ENCODE results near the gene CFC1. TPM values are rescaled to one million over a fixed set of nuclear protein-coding genes. Genes with fewer than 3 reads are reported as not detected.
"Not testable (repeated sequence)": the region's sequence is repeated elsewhere in the genome, so short reads cannot be mapped to it uniquely, and the experiment has no call there.

Gene CFC1
- total RNA-seq, 1 experiment from 2014 or later, result not detected

DNA sequence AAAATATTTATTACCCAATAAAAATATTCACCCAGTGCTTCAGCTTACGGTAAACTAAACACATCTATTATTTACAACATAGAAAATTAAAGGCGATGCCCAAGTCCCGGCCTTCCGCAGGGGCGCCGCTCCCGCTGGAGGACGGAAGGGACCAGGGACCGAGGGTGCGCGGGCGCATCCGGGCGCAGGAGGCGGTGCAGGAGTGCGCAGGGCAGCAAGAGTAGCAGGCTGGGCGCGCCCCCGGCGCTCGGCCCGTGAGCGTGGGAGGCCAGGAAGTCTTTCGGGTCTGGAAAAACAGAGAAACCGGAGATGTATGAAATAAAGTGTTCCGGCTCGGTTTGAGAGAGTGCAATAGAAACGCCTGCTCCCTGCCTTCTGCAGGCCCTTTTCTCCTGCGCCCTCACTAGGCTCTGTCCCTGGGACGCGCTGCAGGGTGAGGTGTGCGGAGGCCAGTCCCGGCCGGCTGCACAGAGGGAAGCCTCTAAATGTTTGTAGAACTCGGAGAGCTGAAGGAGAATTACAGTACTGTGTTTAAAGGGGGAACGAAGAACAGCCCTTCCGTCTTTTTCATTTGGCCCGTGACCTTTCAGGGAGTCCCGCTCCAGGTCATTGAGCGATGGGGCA is 6.5 kb downstream of the CFC1 start:
- DNase-seq (ENCODE audit: low spot score), result not testable (repeated sequence)

DNA sequence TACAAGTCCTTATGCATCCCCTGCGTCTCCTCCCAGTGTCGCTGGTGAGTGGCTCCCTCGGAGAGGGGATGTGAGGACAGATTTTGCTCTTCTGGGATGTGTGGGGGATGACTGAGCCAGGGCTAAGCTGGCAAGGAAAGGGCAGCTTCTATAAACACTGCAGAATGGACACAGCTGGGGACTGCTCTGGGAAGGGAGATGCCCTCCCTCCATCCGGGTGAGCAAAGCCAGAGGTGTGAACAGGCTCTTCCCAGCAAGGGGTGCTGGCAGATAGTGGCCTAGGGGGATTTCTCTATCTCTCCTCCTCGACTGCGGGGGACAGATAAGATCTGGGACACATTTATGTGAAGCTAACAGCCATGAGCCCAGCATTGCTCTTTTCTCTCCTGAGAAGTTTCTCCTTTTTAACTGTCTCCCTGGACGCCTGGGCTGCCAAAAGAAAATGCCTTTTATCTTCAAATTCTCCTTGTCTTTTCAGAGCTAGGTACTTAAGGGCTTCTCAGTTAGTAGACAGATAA is 8.5 kb downstream of the CFC1 start:
- BruUV-seq (replicated peaks); POLR2A ChIA-PET (ENCODE audit: low non-redundant PET); H3K4me1 ChIP-seq (ENCODE audit: insufficient read depth, low read length, poor library complexity, severe bottlenecking); H3K4me3 ChIP-seq (ENCODE audit: low read depth, low read length, poor library complexity, severe bottlenecking); H3K36me3 ChIP-seq (ENCODE audit: insufficient read depth, low read length, poor library complexity, severe bottlenecking); DNase-seq (ENCODE audit: low spot score); H3K9me3 ChIP-seq (ENCODE audit: low read depth, low read length, poor library complexity, severe bottlenecking); H3K27me3 ChIP-seq (replicated peaks; ENCODE audit: insufficient read depth, low read depth, low read length, poor library complexity); CTCF ChIA-PET; H3K27ac ChIP-seq (ENCODE audit: low read depth, low read length, poor library complexity, severe bottlenecking); intact Hi-C loops (cut with micrococcal nuclease; ENCODE audit: unreplicated experiment): not testable (repeated sequence)

More for the DNA sequence above, 6.5 kb downstream of the CFC1 start:
- H3K4me1 ChIP-seq (ENCODE audit: insufficient read depth, low read length, poor library complexity, severe bottlenecking); H3K9me3 ChIP-seq (ENCODE audit: low read depth, low read length, poor library complexity, severe bottlenecking); H3K36me3 ChIP-seq (ENCODE audit: insufficient read depth, low read length, poor library complexity, severe bottlenecking); H3K27ac ChIP-seq (ENCODE audit: low read depth, low read length, poor library complexity, severe bottlenecking); H3K27me3 ChIP-seq (replicated peaks; ENCODE audit: insufficient read depth, low read depth, low read length, poor library complexity); H3K4me3 ChIP-seq (ENCODE audit: low read depth, low read length, poor library complexity, severe bottlenecking); intact Hi-C loops (cut with micrococcal nuclease; ENCODE audit: unreplicated experiment); POLR2A ChIA-PET (ENCODE audit: low non-redundant PET); CTCF ChIA-PET; BruUV-seq (replicated peaks): not testable (repeated sequence)

DNA sequence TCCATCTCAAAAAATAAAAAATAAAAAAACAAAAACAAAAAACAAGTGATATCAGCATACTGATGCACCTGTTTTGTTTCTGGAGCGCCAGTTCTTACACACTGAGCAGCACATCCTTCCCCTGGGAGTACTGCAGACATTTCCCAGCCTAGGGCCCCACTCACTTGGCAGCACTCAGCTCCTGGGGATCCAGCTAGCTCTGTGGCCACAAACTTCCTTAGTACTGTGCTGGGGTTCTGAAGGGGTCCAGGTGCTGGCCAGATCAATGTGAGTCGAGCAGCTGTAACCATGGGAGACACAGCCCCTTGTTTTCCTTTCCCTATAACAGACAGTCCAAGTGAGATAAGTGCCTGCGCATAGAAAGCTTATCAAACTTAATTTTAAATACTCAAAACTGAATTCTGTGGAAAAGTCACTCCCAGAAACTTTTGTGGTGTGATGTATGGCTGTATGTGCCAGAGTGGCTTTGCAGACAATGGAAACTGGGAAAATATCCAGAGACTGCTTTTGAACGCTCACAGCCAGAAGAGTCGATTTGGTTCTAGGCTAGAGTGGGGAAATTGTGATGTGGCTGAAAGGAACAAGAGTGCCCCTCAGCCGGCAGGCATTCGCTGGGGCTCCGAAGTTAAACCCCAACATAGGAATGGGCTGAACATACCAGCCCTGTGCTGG is 9.1 kb downstream of the CFC1 start:
- POLR2A ChIA-PET (ENCODE audit: low non-redundant PET); H3K4me3 ChIP-seq (ENCODE audit: low read depth, low read length, poor library complexity, severe bottlenecking); DNase-seq (ENCODE audit: low spot score); H3K4me1 ChIP-seq (ENCODE audit: insufficient read depth, low read length, poor library complexity, severe bottlenecking); CTCF ChIA-PET; BruUV-seq (replicated peaks); H3K27me3 ChIP-seq (replicated peaks; ENCODE audit: insufficient read depth, low read depth, low read length, poor library complexity); H3K27ac ChIP-seq (ENCODE audit: low read depth, low read length, poor library complexity, severe bottlenecking); intact Hi-C loops (cut with micrococcal nuclease; ENCODE audit: unreplicated experiment); H3K9me3 ChIP-seq (ENCODE audit: low read depth, low read length, poor library complexity, severe bottlenecking); H3K36me3 ChIP-seq (ENCODE audit: insufficient read depth, low read length, poor library complexity, severe bottlenecking): not testable (repeated sequence)

DNA sequence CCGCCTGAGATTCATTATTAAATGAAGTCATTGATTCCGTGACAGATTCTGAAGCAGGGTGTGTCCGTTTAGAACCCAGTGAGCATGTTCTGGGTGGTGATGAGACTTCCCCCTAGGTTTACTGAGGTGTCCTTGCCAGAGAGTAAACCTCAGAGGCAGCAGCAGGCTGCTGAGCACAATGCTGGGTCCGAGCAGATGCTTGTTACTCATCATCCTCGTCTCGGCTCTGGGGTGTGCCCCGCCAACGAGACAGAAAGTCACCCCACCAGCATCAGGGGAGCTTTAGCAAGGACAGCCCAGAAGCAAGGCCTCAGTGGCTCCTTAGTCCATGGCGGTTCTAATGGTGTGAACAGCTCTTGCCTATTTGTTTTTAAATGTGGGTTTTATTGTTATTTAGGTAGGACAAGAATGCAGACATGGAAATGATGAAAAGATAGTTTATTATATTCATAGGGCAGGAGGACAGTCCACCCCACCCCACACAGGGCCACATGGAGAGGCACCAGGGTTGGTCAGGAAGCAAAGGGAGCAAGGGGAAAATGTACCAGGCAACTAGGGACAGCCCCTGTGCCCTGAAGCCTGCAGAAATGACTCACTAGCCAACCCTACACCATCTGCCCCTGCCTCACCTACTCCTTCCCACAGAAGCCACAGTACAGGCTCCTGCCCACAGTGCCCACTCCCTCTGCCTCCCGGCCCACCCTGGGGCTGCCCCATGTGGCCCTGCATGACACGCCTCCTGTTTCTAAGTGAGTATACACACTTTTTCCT is 10.5 kb downstream of the CFC1 start:
- H3K36me3 ChIP-seq (ENCODE audit: insufficient read depth, low read length, poor library complexity, severe bottlenecking); DNase-seq (ENCODE audit: low spot score); BruUV-seq (replicated peaks); H3K9me3 ChIP-seq (ENCODE audit: low read depth, low read length, poor library complexity, severe bottlenecking); intact Hi-C loops (cut with micrococcal nuclease; ENCODE audit: unreplicated experiment); H3K27ac ChIP-seq (ENCODE audit: low read depth, low read length, poor library complexity, severe bottlenecking); H3K4me3 ChIP-seq (ENCODE audit: low read depth, low read length, poor library complexity, severe bottlenecking); POLR2A ChIA-PET (ENCODE audit: low non-redundant PET); CTCF ChIA-PET; H3K4me1 ChIP-seq (ENCODE audit: insufficient read depth, low read length, poor library complexity, severe bottlenecking); H3K27me3 ChIP-seq (replicated peaks; ENCODE audit: insufficient read depth, low read depth, low read length, poor library complexity): not testable (repeated sequence)

DNA sequence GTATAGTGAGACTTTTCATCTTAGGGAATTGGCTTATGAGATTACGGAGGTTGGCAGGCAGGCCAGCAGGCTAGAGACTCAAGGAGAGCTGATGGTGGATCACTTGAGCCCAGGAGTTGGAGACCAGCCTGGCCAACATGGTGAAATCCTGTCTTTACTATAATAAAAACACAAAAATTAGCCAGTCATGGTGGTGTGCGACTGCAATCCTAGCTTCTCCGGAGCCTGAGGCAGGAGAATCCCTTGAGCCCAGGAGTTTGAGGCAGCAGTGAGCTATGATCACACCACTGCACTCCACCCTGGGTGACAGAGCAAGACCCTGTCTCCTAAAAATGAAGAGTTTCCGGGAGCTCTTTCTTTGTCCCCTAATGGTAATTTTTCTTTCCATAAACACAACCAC is 14.6 kb downstream of the CFC1 start:
- H3K4me1 ChIP-seq (ENCODE audit: insufficient read depth, low read length, poor library complexity, severe bottlenecking); CTCF ChIA-PET; BruUV-seq (replicated peaks); POLR2A ChIA-PET (ENCODE audit: low non-redundant PET); H3K4me3 ChIP-seq (ENCODE audit: low read depth, low read length, poor library complexity, severe bottlenecking); H3K36me3 ChIP-seq (ENCODE audit: insufficient read depth, low read length, poor library complexity, severe bottlenecking); H3K27ac ChIP-seq (ENCODE audit: low read depth, low read length, poor library complexity, severe bottlenecking); intact Hi-C loops (cut with micrococcal nuclease; ENCODE audit: unreplicated experiment); DNase-seq (ENCODE audit: low spot score); H3K9me3 ChIP-seq (ENCODE audit: low read depth, low read length, poor library complexity, severe bottlenecking); H3K27me3 ChIP-seq (replicated peaks; ENCODE audit: insufficient read depth, low read depth, low read length, poor library complexity): not testable (repeated sequence)

DNA sequence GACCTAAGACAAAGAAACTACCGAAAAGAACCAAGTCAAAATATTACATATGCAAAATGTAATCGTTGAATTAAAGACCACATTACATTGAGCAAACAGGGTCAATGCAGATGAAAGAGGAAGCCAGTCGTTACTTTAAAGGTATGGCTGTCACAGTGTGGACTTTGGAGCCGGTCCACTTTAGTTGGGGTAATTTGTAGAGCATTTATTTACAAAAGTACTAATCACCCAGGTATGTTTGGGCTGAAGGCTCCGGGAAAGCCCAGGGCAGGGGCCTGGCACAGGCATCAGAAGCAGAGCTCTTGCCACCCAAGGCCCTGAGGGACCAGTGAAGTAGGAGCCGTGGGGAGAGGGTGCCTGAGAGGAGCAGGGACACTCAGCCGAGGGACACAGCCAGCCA is 15.8 kb downstream of the CFC1 start:
- H3K4me1 ChIP-seq (ENCODE audit: insufficient read depth, low read length, poor library complexity, severe bottlenecking); CTCF ChIA-PET; H3K27ac ChIP-seq (ENCODE audit: low read depth, low read length, poor library complexity, severe bottlenecking); POLR2A ChIA-PET (ENCODE audit: low non-redundant PET); H3K9me3 ChIP-seq (ENCODE audit: low read depth, low read length, poor library complexity, severe bottlenecking); H3K27me3 ChIP-seq (replicated peaks; ENCODE audit: insufficient read depth, low read depth, low read length, poor library complexity); H3K4me3 ChIP-seq (ENCODE audit: low read depth, low read length, poor library complexity, severe bottlenecking); DNase-seq (ENCODE audit: low spot score); intact Hi-C loops (cut with micrococcal nuclease; ENCODE audit: unreplicated experiment); BruUV-seq (replicated peaks); H3K36me3 ChIP-seq (ENCODE audit: insufficient read depth, low read length, poor library complexity, severe bottlenecking): not testable (repeated sequence)

DNA sequence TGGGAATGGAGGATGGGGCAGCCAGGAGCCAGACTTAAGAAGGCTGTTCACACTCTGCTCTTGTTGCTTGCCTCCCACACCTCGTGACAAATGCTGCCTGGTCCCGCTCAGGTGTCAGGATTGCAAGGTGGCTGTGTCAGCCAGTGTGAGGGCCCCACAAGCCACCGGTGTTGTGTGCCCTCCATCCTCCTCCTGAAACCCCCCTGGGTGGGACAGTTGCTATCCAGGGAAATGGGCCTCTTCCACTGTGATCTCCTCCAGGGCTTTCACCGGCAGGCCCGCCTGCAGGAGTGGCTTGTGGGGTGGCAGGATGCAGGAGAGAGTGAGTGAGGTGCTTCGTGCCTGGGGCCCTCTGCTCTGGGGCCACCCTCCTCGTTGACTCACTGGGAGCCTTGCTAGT is 16.4 kb downstream of the CFC1 start:
- intact Hi-C loops (cut with micrococcal nuclease; ENCODE audit: unreplicated experiment); BruUV-seq (replicated peaks); H3K4me3 ChIP-seq (ENCODE audit: low read depth, low read length, poor library complexity, severe bottlenecking): not testable (repeated sequence)

More for the DNA sequence above, 16.4 kb downstream of the CFC1 start:
- CTCF ChIA-PET; H3K27ac ChIP-seq (ENCODE audit: low read depth, low read length, poor library complexity, severe bottlenecking); H3K27me3 ChIP-seq (replicated peaks; ENCODE audit: insufficient read depth, low read depth, low read length, poor library complexity); DNase-seq (ENCODE audit: low spot score); POLR2A ChIA-PET (ENCODE audit: low non-redundant PET); H3K36me3 ChIP-seq (ENCODE audit: insufficient read depth, low read length, poor library complexity, severe bottlenecking); H3K9me3 ChIP-seq (ENCODE audit: low read depth, low read length, poor library complexity, severe bottlenecking); H3K4me1 ChIP-seq (ENCODE audit: insufficient read depth, low read length, poor library complexity, severe bottlenecking): not testable (repeated sequence)

All from A673 (cell line).